HG02763 (cell line): ENCODE measurements around the gene FMO5.
"Not testable (repeated sequence)": the region's sequence is repeated elsewhere in the genome, so short reads cannot be mapped to it uniquely, and the experiment has no call there.

Source experiments
- ATAC-seq: cut with Tn5 transposase; IDR thresholded peaks from one replicate; pipeline ENCODE4 v1.9.1; 2021; ENCODE audit warnings: mild to moderate bottlenecking, moderate library complexity; ENCODE audit not compliant: unreplicated experiment

Gene FMO5

GRCh38 chr1:147238925-147239820 is 14.0 kb upstream of the FMO5 start:
- no peak for ATAC-seq

DNA sequence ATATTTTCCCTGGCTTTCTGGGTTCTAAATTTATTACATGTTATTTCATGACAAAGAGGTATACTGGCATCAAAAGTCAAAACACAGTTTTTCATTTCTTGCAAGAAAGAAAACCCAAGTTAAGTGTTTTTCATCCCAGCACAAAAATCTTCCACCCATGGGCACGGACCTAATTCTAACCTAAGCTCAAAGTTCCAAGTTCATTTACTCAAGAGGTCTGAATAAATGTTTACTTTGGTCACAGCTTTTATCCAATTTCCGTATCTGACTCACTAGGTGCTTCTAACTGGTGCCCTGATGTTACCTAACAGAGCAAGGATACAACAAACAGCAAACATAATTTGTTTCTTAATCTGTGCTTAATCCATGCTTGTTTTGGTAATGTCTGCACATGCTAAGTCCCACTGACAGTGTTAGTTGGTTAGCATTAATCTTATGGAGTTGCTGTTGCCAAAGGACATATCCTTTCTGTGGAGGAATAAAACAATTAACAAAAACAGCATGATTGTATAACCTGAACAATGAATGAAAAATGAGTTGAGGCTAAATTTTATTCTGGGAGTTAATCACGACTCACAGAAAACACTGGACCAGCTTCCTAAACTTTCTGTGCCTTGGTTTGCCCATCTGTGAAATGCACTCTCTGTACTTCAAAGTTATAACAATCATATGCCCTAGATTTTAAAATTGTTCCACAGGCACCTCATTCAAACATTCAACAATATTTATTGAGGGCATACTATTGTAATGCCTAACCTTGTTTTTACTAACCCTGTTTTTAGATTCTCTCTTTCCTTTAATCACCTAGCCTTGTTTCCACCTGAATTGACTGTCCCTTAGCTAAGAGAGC is 13.1 kb upstream of the FMO5 start:
- no peak for ATAC-seq

GRCh38 chr1:147236959-147237791 is 12.0 kb upstream of the FMO5 start:
- no peak for ATAC-seq

DNA sequence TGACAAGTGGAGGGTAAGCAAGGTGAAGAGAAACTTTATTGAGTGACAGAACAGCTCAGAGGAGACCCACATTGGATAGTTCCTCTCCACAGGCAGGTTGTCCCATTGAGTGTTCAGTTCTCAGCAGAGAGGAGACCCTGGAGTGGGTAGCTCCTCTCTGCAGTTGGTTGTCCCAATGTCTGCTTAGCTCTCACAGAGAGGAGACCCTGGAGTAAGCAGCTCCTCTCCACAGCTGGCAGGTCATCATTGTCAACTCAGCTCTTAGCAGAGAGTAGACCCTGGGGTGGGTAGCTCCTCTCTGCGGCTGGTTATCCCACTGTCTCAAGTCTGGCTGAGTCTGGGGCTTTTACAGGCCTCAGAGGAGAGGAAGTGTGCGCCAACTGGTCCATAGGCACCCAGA is 11.3 kb upstream of the FMO5 start:
- no peak for ATAC-seq

- no peak for ATAC-seq
Measured at GRCh38 chr1:147235822-147236221, 10.7 kb upstream of the FMO5 start.

DNA sequence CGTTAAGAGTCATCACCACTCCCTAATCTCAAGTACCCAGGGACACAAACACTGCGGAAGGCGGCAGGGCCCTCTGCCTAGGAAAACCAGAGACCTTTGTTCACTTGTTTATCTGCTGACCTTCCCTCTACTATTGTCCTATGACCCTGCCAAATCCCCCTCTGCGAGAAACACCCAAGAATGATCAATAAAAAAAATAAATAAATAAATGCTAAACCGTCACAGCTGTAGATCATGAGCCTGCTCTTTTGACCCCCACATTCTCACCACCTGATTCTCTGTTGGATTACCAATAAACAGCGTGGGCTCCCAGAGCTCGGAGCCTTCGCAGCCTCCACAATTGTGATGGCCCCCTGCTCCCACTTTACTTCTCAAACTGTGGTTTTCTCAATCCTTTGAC is 8.8 kb upstream of the FMO5 start:
- ATAC-seq = not testable (repeated sequence)

DNA sequence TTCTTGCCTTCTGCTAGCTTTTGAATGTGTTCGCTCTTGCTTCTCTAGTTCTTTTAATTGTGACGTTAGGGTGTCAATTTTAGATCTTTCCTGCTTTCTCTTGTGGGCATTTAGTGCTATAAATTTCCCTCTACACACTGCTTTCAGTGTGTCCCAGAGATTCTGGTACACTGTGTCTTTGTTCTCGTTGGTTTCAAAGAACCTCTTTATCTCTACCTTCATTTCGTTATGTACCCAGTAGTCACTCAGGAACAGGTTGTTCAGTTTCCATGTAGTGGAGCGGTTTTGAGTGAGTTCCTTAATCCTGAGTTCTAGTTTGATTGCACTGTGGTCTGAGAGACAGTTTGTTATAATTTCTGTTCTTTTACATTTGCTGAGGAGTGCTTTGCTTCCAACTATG is 5.9 kb upstream of the FMO5 start:
- not testable (repeated sequence) for ATAC-seq

DNA sequence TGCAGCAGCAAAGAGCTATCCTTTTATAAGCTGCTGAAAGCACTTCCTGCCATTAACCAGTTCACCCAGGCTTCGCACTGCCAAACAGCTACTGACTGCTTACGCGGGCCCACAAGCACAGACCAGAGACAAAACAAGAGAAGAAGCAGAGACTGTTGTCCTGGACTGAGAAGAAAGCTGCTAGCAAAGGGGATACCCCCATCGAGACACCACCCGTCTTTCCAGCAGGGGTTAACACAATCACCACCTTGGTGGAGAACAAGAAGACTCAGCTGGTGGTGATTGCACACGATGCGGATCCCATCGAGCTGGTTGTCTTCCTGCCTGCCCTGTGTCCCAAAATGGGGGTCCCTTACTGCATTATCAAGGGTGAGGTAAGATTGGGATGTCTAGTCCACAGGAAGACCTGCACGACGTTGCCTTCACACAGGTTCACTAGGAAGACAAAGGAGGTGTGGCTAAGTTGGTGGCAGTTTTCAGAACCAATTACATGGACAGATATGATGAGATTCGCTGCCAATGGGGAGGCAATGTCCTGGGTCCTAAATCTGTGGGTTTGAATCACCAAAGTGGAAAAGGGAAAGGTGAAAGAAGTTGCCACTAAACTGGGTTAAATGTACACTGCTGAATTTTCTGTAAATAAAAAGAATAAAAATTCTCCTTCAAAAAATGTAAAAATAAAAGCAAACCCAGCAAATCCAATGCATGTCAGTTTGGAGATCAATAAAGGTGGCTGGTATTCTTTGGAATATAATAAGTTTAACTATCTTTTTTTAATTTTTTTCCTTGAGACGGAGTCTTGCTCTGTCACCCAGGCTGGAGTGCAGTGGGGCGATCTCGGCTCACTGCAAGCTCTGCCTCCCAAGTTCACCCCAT is 1.2 kb downstream of the FMO5 start:
- no peak for ATAC-seq

GRCh38 chr1:147218606-147219005 is 6.5 kb downstream of the FMO5 start:
- no peak for ATAC-seq

GRCh38 chr1:147217141-147217540 is 8.0 kb downstream of the FMO5 start:
- no peak for ATAC-seq

DNA sequence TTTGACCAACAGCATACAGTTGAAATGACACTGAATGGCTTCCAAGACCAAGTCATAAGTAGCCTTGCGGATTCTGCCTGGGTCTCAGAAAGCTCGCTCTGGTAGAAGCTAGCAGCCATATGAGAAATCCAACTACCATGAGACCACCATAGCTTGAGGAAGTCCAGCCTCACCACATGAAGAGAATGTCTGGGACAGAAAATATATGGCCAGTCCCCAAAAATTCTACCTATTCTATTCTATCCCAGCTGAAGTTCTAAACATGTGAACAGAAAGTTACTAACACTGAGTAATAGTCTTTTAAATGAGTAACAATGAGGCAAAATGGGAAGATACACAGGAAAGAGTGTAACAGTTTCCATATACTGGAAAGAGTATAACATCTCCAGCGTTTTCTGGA is 9.0 kb downstream of the FMO5 start:
- no peak for ATAC-seq

- ATAC-seq = no peak
Measured at GRCh38 chr1:147215540-147215916, 9.6 kb downstream of the FMO5 start.

GRCh38 chr1:147214842-147215539 is 10.1 kb downstream of the FMO5 start:
- ATAC-seq = no peak

DNA sequence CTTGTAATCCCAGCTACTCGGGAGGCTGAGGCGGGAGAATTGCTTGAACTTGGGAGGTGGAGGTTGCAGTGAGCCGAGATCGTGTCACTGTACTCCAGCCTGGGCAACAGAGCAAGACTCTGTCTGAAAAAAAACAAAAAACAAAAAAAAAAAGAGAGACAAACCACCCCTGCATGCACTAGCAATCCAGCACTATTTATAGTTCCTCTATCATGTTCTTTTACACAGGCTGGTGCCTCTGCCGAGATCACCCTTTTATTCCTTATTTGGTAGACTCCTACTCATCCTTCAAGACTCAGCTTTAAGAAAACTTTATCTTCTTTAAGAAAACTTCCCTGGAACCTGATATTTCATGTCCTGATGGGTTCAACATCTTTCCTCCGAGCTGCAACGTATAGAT is 10.8 kb downstream of the FMO5 start:
- no peak for ATAC-seq

GRCh38 chr1:147213271-147213670 is 11.9 kb downstream of the FMO5 start:
- ATAC-seq = no peak

- no peak for ATAC-seq
Measured at GRCh38 chr1:147211577-147211976, 13.6 kb downstream of the FMO5 start.

- no peak for ATAC-seq
Measured at GRCh38 chr1:147210987-147211386, 14.2 kb downstream of the FMO5 start.

GRCh38 chr1:147209825-147210821 is 15.0 kb downstream of the FMO5 start:
- ATAC-seq = no peak
